GM21367 (cell line): ENCODE measurements around the gene OSBPL9.
"Not testable (repeated sequence)": the region's sequence is repeated elsewhere in the genome, so short reads cannot be mapped to it uniquely, and the experiment has no call there.

Experiments
- ATAC-seq: cut with Tn5 transposase; IDR thresholded peaks from one replicate; pipeline ENCODE4 v1.9.1; 2021; ENCODE audit not compliant: unreplicated experiment

OSBPL9 gene

DNA sequence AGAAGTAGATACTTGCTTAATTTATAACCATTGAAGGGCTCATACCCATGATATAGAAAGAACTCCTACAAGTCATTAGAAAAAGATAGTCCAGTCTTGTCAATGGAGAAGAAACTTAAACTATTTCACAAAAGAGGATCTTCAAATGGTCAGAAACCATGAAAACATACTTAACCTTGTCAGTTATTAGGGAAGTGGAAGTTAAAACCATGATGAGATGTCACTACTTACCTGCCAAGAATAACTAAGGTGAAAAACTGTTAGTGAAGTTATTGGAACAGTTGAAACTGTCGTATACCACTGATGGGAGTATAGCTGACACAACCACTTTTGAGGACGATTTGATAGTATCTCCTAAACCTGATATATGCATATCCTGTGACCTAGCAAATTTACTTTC is 46.8 kb downstream of the OSBPL9 start:
- no peak for ATAC-seq

DNA sequence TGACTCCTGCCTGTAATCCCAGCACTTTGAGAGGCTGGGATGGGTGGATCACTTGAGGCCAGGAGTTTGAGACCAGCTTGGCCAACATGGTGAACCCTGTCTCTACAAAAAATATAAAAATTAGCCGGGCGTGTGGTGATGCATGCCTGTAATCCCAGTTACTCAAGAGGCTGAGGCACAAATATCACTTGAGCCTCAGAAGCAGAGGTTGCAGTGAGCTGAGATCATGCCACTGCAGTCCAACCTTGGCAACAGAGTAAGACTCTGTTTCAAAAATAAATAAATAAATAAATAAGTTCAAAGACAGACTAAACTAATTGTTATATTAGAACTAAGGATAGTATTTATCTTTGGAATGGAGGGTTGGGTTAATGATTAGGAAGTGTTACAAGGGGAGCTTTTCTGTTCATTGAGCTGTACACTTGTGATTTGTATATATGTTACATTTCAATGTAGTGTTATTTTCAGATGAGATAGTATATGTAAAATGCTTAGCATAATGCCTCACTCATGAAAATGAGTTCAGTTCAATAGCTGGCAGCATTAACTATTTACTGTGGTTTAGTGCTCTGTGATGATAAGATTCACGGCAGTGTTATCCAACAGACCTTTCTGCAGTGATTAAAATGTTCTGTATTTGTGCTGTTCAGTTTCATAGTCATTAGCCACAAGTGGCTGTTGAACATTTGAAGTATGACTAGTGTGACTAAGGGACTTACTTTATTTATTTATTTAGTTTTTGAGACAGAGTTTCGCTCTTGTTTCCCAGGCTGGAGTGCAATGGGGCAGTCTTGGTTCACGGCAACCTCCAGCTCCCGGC is 47.7 kb downstream of the OSBPL9 start:
- no peak for ATAC-seq

DNA sequence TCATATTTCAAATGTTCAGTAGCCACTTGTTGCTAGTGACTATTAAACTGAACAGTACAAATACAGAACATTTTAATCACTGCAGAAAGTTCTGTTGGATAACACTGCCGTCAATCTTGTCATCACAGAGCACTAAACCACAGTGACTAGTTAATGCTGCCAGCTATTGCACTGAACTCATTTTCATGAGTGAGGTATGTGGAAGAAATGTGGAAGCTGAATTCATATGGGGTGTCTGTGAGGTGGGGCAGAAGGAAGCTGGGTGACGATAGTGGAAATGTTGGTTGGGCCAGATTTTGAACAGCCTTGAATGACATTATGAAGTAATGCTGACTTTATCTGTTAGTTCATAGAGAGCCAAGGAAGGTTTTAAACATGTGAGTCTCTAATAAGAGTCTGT is 49.6 kb downstream of the OSBPL9 start:
- ATAC-seq: no peak

DNA sequence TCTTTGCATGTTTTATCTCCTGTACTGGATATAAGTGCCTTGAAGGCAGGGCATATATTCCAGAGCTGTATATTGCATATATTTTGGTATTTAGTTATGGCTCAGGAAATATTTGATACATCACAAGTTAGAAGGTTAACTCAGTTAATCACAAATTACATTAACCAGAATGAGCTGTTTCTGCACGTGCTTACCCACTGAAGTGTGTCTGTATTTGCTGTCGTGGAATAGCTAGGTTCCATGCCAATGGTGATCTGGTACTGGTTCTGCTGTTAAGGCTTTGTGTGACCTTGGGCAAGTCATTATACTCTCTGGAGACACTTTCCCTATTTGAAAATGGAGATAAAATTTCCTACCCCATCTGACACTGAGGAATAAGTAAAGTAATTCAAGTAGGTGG is 50.7 kb downstream of the OSBPL9 start:
- ATAC-seq: no peak

DNA sequence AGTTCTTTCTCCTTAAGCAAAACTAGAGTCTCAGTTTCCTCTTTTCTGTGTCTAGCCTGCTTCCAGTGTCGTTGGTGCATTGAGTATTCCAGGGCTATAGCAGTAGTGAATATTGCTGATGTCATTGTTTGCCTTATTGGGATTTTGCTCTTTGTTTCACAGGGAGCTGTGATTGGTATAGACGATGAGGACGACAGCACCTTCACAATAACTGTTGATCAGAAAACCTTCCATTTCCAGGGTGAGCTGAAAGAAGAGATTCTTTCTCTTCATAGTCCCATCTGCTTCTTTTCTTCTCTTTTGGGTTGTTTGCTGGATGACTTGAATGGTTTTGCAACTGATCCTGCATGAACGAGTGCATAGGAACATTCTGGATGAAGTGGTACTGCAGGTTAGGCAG is 52.4 kb downstream of the OSBPL9 start:
- no peak for ATAC-seq

DNA sequence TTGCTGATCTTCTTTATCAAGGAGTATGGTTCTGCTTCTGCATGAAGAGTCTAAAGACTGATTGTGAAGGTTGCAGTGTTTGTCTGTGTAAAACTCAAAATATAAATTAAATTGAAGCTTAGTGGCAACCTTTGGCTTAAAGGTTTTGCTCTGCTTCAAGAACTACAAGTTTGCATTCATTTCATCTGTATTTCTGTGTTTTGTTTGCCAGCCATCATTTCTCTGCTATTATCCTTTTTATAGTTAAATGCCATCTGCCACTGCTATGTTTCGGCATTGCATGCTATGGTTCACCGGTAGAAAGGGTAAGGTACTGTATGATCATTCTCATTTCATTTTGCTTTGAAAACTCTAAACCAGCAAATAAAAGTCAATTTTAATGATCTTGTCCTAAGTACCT is 52.9 kb downstream of the OSBPL9 start:
- no peak for ATAC-seq

DNA sequence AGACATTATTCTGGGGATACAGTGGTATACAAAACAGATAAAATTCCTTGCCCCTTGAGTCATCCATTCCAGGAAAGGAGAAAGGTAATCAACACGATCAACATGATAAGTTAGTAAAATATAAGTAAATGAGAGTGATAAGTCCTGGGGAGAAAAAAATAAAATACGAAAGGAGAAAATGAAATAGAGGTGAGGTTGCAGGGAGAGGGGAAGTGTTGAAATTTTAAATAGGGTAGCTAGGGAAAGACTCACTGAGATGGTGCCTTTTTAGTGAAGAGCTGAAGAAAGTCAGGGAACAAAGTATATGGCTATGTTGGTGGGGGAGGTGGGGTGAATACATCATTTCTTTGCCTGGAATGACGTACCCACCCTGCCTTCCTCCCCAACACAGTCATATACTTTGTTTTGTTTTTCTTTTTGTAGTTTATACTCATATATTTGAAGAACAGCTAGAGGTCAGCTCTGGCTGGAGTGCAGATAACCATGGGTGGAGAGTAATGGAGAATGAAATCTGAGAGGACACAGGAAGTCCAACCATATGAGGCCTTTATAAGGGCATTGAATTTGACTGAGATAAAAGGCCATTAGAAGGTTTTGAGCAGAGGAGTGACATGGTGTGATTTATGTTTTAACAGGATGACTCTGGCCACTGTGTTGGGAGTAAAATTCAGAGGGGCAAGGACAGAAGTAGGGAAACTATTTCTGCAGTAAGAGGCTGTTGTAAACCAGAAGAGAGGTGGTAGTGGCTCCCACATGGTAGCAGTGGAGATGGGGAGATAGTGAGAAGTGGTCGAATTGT is 54.8 kb downstream of the OSBPL9 start:
- ATAC-seq: no peak

DNA sequence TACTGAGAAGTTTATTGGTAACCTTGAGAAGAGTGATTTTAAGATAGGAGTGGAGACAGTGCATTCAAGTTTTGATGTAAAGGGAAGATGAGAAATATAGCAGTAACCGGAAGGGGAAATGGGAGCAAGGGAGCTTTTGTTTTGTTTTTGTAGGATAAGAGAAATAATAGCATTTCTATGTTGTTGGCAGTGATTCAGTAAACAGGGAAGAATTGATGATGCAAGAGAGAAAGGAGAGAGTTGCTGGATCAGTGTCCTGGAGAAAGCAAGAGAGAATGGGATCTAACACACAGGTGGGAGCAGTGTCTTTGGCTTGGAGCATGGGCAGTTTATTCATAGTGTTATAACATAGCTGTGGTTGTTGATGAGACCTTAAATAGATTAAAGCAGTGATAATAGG is 56.4 kb downstream of the OSBPL9 start:
- ATAC-seq: no peak

DNA sequence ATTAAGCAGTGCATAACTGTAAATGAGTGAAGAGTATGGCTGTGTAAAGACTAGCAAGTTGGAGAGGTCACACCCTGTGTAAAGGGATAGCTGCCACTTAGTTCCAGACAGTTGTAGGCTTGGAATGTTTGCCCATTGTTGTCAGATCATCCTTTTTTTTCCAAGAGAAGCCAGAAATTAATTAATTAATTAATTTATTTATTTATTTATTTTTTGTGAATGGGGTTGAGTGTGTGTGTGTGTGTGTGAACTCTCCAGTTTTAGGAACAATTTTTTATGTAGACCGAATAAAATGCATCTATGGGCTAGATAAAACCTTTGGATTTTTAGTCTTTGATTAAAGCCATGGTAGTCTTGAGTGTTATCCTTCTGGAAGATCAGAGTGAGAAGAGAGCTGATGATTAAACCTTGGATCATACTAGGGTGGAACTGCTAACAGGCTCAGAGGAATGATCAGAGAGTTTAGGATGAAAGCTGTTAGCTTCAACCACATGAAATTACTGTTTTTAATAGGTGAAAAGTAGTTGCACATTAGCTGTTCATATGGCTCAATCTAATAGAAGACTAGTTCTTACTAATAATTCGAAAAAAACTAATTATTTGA is 58.4 kb downstream of the OSBPL9 start:
- ATAC-seq: no peak

DNA sequence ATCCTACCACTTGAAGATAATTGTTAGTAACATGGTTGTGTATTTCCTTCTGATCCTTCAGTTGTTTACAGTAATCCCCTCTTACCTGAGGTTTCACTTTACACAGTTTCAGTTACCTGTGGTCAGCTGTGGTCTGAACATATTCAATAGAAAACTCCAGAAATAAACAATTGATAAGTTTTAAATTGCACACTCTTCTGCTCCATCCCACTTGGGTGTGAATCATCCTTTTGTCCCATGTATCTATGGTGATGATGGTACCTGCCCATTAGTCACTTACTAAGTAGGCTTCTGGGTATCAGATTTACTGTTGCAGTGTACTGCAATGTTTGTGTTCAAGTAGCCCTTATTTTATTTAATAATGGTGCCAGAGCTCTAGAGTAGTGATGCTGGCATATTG is 62.5 kb downstream of the OSBPL9 start:
- no peak for ATAC-seq

DNA sequence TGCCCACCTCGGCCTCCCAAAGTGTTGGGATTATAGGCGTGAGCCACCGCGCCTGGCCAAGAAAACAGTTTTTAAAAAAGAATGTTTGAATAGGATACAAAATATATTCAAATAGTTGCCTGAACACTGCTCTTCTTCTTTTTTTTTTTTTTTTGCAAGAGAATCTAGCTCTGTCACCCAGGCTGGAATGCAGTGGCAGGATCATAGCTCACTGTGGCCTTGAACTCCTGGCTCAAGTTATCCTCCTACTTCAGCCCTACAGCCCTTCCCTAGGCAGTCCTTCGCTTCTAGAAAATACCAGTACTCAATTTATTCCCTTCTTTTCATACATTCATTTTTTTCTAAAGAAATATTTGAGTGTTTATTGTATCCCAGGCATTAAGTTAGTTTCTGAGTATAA is 67.9 kb downstream of the OSBPL9 start:
- ATAC-seq: no peak

DNA sequence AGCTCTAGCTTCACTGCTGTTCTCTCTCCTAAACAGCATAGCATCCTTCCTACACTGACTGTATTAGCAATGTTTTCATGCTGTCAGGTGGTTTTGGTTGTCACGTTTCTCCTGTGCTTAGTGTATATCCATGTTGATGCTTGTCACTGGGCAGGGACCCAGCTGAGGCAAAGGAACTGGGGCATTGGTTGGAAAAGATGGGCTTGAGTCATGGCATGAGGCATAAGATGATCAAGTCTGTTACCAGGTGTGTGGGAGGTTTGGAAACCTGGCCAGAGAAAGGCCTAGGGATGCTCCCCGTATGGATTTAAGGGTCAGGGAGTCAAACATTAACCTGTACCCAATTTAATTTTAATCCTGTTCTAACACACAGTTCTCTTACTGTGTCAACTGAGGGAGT is 69.6 kb downstream of the OSBPL9 start:
- ATAC-seq: no peak

DNA sequence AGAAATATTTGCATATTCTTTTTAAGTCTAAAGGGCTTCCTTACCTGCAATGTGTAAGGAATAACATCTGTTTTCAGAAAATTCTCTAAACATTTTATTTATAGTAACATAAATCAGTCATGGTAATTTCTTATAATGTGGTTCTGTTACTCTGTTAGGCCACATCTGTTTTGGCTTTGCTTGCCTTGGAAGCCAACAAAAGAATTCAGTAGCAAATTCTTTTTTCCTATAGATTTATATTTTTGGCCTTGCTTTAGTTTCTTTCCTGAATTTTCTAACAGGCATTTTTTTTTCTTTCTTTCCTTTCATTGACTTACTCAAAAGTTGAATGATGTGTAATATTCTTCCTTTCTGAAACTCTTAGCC is 72.2 kb downstream of the OSBPL9 start:
- ATAC-seq: no peak

DNA sequence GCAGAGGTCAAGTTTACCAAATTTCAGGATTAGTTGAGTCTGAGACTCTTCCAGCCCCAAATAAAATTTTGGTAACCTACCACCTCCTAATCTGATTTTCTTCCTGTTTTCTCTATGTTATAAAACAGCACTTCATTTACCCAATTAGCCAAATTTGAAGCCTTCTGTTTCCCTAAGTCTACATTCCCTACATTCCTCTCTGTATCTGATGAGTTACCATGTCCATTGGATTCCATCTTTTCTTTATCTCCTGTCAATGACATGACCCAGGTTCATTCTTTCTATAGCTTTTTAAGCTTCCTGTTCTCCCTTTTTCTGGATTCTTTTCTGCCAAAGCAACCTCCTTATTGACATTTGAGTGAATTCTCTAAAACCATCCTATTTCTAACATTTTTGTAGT is 72.8 kb downstream of the OSBPL9 start:
- ATAC-seq: no peak

DNA sequence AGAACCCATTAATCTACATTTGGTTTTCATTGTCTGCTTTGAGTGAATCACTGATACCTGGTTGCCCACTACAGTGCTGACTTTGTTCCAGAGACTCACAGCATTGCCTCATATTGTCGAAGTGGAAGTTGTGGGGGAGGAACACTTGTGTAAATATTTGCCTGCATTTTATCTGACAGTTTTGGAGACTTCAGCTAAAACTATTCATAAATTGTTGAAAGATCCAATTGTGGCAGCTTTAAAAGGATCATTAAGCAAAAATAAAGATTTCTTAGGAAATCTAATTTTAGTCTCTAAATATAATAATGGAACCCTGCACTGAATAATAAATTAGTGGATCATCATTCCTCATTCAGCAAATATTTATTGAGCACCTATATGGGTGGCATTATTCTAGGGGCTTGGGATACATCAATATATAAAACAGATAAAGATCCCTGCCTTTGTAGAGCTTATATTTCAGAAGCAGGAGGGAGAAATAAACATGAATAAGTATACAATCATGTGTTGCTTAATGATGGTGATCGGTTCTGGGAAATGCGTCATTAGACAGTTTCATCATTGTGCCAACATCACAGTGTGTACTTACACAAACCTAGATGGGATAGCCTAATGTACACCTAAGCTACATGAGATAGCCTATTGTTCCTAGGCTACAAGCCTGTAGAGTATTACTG is 73.5 kb downstream of the OSBPL9 start:
- no peak for ATAC-seq

DNA sequence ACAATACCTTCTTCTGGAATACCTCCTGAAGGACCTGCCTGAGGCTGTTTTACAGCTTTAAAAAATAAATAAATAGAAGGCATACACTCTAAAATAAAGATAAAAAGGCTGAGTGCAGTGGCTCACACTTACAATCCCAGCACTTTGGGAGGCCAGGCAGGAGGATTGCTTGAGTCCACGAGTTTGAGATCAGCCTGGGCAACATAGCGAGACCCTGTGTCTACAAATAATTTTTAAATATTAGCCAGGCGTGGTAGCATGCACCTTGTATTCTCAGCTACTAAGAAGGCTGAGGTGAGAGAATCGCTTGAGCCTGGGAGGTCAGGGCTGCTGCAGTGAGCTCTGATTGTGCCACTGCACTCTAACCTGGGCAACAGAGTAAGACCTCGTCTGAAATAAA is 75.0 kb downstream of the OSBPL9 start:
- no peak for ATAC-seq

DNA sequence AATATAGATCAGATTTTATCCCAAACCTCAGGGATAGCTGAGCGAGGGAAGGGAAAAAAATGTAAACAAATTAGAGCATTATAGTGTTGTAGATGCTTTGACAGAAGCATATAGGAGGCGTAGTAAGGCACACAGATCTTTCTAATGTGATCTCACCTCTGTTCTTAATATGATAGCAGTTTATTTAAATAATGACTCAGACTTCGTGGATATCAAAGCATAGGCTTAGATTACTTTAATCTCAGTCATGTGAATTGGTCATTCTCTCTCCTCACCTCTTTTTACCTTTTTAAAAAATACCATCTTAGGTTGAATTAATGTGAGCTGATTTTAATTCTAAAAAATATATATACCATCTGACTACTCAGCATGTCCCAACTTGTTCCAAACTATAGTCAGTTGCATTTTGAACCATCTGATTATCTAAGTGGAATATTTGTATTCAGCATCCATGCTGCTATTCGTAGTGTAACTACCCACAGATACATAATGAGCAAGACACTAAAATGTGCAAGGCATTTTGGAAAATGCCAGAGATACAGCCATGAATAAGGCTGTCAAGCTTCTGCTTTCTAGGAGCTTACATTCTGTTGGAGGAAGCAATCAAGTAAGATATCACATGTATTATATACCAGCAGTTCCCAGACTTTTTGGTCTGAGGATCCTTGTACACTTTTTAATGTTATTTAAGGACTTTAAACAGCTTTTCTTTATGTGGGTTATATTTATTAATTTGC is 76.7 kb downstream of the OSBPL9 start:
- ATAC-seq: no peak

DNA sequence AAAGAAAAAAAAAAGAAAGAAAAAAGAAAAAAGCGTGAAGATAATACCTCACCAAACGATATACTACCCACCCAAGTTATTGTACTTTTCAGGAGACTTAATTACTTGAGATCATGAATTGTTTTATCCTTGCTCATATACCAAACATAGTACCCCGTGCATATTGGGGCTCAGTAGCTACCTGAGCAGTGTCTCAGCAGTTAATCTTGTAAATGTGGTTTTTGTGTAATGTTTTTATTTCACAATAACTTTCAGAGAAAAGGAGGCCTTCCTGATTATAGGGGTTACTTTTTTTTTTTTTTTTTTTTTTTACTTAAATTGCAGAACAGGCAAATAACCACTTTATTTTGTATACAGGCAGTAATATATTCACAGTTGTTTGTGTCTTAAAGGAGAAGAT is 80.3 kb downstream of the OSBPL9 start:
- no peak for ATAC-seq

DNA sequence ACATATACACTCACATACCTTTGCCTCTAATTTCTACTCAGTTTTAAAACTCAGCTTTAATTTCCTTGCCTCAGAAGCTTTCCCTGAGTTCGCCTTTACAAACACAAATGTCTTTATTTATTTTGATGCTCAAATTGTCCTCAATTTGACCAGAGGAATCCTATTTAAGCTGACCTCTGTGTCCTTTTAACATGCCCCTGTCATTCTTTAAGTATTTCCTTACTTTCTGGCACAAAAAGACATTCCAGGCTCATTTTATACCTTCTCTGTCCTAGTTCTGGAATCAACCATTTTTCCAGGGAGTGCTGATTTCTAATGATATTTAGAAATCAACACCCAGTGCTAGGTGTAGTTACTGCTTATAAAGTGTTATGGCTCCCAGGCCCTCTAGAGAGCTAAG is 82.5 kb downstream of the OSBPL9 start:
- ATAC-seq: no peak

DNA sequence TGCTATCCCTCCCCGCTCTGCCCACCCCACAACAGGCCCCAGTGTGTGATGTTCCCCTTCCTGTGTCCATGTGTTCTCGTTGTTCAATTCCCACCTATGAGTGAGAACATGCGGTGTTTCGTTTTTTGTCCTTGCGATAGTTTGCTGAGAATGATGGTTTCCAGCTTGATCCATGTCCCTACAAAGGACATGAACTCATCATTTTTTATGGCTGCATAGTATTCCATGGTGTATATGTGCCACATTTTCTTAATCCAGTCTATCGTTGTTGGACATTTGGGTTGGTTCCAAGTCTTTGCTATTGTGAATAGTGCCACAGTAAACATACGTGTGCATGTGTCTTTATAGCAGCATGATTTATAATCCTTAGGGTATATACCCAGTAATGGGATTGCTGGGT is 84.9 kb downstream of the OSBPL9 start:
- not testable (repeated sequence) for ATAC-seq

DNA sequence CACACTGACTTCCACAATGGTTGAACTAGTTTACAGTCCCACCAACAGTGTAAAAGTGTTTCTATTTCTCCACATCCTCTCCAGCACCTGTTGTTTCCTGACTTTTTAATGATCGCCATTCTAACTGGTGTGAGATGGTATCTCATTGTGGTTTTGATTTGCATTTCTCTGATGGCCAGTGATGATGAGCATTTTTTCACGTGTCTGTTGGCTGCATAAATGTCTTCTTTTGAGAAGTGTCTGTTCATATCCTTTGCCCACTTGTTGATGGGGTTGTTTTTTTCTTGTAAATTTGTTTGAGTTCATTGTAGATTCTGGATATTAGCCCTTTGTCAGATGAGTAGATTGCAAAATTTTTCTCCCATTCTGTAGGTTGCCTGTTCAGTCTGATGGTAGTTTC is 85.3 kb downstream of the OSBPL9 start:
- ATAC-seq: not testable (repeated sequence)
